ENCODE data around the gene GPR78.

- TF ChIP-seq SP1 (CRISPR knock-in tag; conservative IDR thresholded peaks at IDR 0.05) (no peak), CTCF (IDR thresholded peaks at IDR 0.05) (no peak), PREB (CRISPR knock-in tag; IDR thresholded peaks at IDR 0.05; ENCODE audit: borderline replicate concordance) (no peak), ZNF423 (CRISPR knock-in tag; IDR thresholded peaks at IDR 0.05) (no peak), ATF3 (CRISPR knock-in tag; conservative IDR thresholded peaks at IDR 0.05) (no peak), IRF2 (CRISPR knock-in tag; IDR thresholded peaks at IDR 0.05; ENCODE audit: borderline replicate concordance, low read depth) (no peak)
These were observed 20.5 kb upstream of the GPR78 start for GRCh38 chr4:8559524-8560264.
